GM12873 (cell line): Measurements from ENCODE around the gene IPO5.

Experiments
- CTCF ChIP-seq: IDR thresholded peaks from 2 replicates; pipeline ENCODE4 v1.5.1; 2012; ENCODE audit warnings: low read depth, mild to moderate bottlenecking, moderate library complexity, low read length, control low read depth; ENCODE audit not compliant: insufficient read depth; ENCODE audit errors: missing control alignments

IPO5 gene

GRCh38 chr13:98018293-98018692 lies 64.8 kb downstream of the IPO5 start:
- no peak for TF ChIP-seq CTCF

- no peak for TF ChIP-seq CTCF
Measured at GRCh38 chr13:98019186-98019585, 65.7 kb downstream of the IPO5 start.

GRCh38 chr13:98020271-98020670 lies 66.8 kb downstream of the IPO5 start:
- no peak for TF ChIP-seq CTCF

- no peak for TF ChIP-seq CTCF
Measured at GRCh38 chr13:98022210-98022609, 68.7 kb downstream of the IPO5 start.

- no peak for TF ChIP-seq CTCF
Measured at GRCh38 chr13:98025480-98026025, 72.1 kb downstream of the IPO5 start.

GRCh38 chr13:98026457-98026857 lies 73.0 kb downstream of the IPO5 start:
- no peak for TF ChIP-seq CTCF

- no peak for TF ChIP-seq CTCF
Measured at GRCh38 chr13:98032168-98032567, 78.7 kb downstream of the IPO5 start.
